ENCODE data around the gene EDC4.
"Not testable (repeated sequence)": the region's sequence is repeated elsewhere in the genome, so short reads cannot be mapped to it uniquely, and the experiment has no call there.

Gene EDC4

GRCh38 chr16:67872631-67873434 is at the start of gene EDC4:
TSS of gene EDC4 (plus strand) at chr16:67873052. CDS start at chr16:67873262, 210 bp downstream.
- peak; percentile 93 for DNase-seq (ENCODE audit: low spot score)

DNA sequence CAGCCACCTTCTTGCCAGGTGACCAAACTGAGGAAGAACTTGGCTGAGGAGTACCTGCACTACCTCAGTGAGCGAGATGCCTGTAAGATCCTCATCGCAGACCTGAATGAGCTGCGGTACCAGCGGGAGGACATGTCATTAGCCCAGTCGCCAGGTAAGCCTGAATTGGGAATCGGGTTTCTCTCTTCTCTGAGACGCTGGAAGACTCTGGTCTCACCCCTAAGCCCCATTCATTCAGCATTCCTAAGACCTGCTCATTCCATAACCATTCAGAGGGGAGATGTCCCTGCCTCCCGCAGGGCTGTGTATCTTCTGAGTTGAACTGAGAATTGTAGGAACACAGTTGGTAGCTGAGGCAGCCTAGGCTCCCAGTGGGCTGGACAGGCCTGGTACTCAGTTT is 47.7 kb upstream of the EDC4 start:
- DNase-seq (ENCODE audit: low spot score), result no peak

DNA sequence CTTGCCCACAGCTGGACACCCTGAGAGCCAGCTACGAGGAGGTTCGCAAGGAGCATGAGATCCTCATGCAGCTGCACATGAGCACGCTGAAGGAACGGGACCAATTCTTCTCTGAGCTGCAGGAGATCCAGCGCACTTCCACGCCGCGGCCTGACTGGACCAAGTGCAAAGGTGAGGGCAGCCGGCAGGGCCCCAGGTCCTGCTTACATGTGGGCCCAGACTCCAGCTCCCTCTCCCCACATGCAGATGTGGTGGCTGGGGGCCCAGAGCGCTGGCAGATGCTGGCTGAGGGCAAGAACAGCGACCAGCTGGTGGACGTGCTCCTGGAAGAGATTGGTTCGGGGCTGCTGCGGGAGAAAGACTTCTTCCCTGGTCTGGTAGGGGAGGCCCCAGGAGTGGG is 46.9 kb upstream of the EDC4 start:
- no peak for DNase-seq (ENCODE audit: low spot score)

DNA sequence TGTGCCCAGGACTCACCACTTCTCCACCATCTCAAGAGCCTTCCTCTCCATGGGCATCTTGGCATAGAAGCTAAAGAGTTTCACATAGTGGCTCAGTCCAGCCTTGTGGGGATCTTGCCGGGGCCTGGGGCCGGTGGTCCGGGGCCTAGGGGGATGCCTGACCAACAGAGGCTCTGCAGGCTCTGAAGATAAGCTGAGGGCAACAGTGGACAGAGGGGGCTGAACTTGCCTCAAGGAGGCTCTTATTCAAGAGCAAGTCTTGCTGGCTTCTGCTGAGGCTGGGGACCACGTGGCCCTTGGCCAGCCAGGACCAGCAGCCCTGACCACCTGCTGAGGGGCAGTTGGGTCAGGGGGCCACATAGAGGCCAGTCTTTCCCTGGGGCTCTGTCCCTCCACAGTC is 44.2 kb upstream of the EDC4 start:
- DNase-seq (ENCODE audit: low spot score), result peak; percentile 1

DNA sequence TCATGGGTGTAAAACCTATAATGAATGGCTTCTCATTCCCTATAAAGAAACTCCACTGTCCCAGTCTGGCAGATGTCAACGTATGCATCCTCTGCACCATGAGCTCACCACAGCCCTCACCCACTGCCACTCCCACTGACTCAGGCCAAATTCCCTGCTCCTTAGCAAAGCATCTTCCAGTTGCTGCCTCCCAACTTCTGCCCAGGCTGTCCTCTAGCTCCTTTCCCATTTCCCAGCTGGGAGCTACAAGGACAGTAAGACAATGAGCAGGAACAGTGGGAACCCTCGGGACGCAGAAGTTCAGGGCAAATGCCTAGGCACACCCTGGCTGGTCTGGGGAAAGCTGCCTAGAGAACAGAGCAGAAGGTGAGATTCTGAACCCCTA is 39.8 kb upstream of the EDC4 start:
- DNase-seq (ENCODE audit: low spot score), result peak; percentile 85

GRCh38 chr16:67833415-67834241 is 39.2 kb upstream of the EDC4 start:
- peak; percentile 96 for DNase-seq (ENCODE audit: low spot score)

DNA sequence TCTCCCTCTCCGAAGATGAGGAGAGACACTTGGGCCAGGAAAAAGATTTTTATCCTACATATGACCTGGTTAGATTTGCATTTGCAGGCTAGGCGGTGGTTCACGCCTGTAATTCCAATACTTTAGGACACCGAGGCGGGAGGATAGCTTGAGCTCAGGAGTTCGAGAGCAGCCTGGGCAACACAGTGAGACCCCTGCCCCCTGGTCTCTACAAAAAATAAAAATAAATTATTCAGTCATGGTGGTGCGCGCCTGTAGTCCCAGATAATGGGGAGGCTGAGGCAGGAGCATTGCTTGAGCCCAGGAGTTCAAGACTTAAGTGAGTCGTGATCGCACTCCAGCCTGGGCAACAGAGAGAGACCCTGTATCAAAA is 38.6 kb upstream of the EDC4 start:
- DNase-seq (ENCODE audit: low spot score), result no peak

DNA sequence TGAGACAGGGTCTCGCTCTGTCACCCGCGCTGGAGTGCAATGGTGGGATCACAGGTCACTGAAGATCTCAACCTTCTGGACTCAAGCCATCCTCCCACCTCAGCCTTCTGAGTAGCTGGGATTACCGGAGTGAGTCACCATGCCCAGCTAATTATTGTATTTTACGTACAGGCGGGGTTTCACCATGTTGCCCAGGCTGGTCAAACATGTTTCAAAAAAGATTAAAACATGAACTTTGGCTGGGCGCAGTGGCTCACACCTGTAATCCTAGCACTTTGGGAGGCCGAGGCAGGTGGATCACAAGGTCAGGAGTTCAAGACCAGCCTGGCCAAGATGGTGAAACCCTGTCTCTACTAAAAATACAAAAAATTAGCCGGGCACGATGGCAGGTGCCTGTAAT is 35.7 kb upstream of the EDC4 start:
- DNase-seq (ENCODE audit: low spot score), result not testable (repeated sequence)

DNA sequence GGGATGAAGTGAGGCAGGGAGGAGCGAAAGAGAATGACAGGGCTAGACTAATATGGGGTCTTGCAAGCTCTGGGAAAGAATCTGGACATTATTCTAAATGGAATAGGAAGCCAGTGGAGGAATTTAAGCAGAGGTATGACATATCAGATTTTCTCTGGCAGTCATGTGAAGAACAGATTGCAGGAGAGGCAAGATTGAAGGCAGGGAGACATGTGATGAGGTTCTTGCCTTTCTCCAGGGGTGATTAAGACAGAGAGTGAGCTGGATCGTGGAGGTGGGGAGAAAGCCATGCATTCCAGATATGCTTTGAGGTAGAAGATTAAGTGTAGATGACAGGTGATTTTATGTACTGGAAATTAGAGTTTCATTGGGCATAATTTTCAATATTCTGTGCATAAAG is 35.0 kb upstream of the EDC4 start:
- no peak for DNase-seq (ENCODE audit: low spot score)

DNA sequence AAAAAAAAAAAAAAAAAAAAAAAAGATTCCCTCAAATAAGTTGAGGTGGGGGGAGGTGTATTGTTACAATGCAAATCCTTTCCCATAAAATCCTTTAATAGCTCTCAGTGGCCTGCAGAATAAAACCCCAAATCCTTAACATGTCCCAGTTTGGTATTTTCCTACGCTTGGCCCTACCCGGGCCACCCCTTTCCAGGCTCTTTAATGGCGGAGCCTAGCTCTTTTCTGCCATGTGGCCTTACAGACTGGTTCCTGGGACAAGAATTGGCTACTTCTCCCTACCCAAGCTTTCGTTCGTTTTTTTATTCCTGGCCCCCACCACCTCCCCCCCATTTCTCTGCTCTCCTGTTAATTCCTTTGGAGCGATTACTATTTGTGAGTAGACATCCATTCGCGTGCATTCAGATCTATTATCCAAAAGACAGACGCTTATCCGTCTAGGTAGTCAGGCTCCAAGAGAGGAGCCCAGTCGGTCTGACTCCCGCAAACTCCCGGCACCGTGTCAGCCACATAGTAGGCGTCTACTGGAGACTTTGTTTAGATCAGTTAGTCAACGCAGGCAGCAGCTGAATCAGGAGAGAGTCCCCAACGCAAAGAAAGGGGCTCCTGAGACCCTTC is 31.5 kb upstream of the EDC4 start:
- DNase-seq (ENCODE audit: low spot score), result no peak

- DNase-seq (ENCODE audit: low spot score), result peak; percentile 93
Measured at GRCh38 chr16:67841816-67842508, 30.9 kb upstream of the EDC4 start, which contains the start of gene THAP11. TSS of gene THAP11 (plus strand) at chr16:67842320. CDS start at chr16:67842555, 235 bp downstream.

- DNase-seq (ENCODE audit: low spot score), result peak; percentile 66
Measured at GRCh38 chr16:67842509-67843342, 30.1 kb upstream of the EDC4 start.

GRCh38 chr16:67843343-67843765 is 29.5 kb upstream of the EDC4 start:
- DNase-seq (ENCODE audit: low spot score), result peak; percentile 57

- DNase-seq (ENCODE audit: low spot score), result peak; percentile 47
Measured at GRCh38 chr16:67844497-67844896, 28.4 kb upstream of the EDC4 start.

- no peak for DNase-seq (ENCODE audit: low spot score)
Measured at GRCh38 chr16:67845291-67846062, 27.4 kb upstream of the EDC4 start.

DNA sequence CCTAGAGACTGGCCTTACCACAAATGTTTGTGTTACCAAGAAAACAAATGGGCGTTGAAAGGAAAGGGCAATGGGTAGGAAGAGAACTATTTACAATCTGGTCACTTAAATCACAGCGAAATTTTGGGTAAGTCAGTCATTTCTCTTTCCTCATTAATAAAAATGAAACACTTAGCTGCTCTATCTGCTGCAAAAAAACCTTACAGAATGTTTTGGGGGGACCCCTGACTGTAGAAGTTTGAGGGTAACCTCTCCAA is 26.9 kb upstream of the EDC4 start:
- DNase-seq (ENCODE audit: low spot score), result no peak

DNA sequence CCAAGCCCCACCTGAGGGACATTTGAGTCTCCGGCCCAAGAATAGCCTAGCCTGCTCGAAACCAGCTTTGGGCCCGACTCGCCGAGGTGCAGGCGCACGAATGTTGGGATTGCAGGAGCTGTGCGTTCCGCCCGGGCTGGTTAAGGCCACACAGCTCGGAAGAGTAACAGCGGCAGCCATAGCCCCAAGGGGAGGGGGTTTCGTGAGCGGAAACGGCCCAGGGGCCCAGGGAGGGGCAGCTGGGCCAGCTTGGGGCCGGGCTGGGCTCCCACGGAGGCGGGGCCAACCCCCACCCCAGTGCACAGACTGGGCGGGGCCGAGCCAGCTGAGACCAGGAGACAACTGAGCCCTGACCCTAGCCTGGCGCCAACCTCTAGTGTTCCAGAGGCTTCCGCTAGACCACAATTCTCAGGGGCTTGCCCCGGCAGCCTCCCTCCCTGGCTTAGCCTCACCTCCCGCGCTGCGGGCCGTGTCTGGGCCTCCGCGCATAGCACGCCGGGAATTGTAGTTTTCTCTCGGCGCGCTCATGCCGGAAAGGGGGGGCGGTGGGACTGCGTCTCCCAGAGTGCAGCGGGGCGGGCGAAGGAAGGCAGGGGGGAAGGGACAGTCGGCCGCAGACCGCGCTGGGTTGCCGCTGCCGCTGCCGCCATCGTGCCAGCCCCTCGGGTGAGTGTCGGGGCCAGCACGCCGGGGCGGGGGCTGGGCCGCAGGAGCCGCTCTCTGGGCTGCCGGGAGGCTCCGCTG is 26.4 kb upstream of the EDC4 start, which contains the start of gene NUTF2:
Gene NUTF2 (plus strand): TSS at position 614 of the 744 bp plus-strand sequence. CDS start 18,198 bp downstream, outside the sequence.
- peak; percentile 95 for DNase-seq (ENCODE audit: low spot score)

GRCh38 chr16:67847064-67847861 is 25.6 kb upstream of the EDC4 start, which contains the start of gene CENPT:
TSS of gene CENPT (minus strand) at chr16:67847693. CDS start at chr16:67833859, 13,834 bp downstream.
- DNase-seq (ENCODE audit: low spot score), result peak; percentile 78

- no peak for DNase-seq (ENCODE audit: low spot score)
Measured at GRCh38 chr16:67848118-67848517, 24.7 kb upstream of the EDC4 start.

Measured in AG08396 (cell line).